Astrocyte of the spinal cord (primary cell): ENCODE data around the gene OLA1.

Experiments used
- DNase-seq: peaks from one replicate; pipeline ENCODE4 v3.0.0; 2011; ENCODE audit warnings: low read depth, low spot score
- H3K4me3 ChIP-seq: 2 replicates; pipeline ENCODE4 v1.5.1; 2011; ENCODE audit warnings: low read depth, mild to moderate bottlenecking, low read length, moderate library complexity
- CTCF ChIP-seq: IDR thresholded peaks from 2 replicates; pipeline ENCODE4 v1.5.1; 2012; ENCODE audit warnings: low read depth, mild to moderate bottlenecking, low read length, inconsistent platforms
- in situ Hi-C: cut with HindIII; loops from 2 replicates; pipeline ENCODE4 v1.10.0; 2017; ENCODE audit warnings: low sequenced_read_pairs

Gene OLA1

GRCh38 chr2:174076040-174076439 is 172.3 kb downstream of the OLA1 start:
- no peak overlapping the region for H3K4me3 ChIP-seq
- in situ Hi-C loops, result no loop called here
- TF ChIP-seq CTCF, result no peak
- no peak for DNase-seq

GRCh38 chr2:174074831-174075230 is 173.5 kb downstream of the OLA1 start:
- in situ Hi-C loops, result no loop called here
- no peak for TF ChIP-seq CTCF
- DNase-seq, result no peak
- H3K4me3 ChIP-seq, result no peak overlapping the region

GRCh38 chr2:174072857-174073256 is 175.5 kb downstream of the OLA1 start:
- in situ Hi-C loops, result no loop called here

GRCh38 chr2:174072069-174072468 is 176.3 kb downstream of the OLA1 start:
- no peak for DNase-seq

More at GRCh38 chr2:174072857-174073256, 175.5 kb downstream of the OLA1 start:
- no peak overlapping the region for H3K4me3 ChIP-seq
- no peak for TF ChIP-seq CTCF
- no peak for DNase-seq

GRCh38 chr2:174071321-174071720 is 177.0 kb downstream of the OLA1 start:
- DNase-seq, result no peak
- in situ Hi-C loops, result no loop called here
- TF ChIP-seq CTCF, result no peak
- no peak overlapping the region for H3K4me3 ChIP-seq

More at GRCh38 chr2:174072069-174072468, 176.3 kb downstream of the OLA1 start:
- TF ChIP-seq CTCF, result no peak
- in situ Hi-C loops, result no loop called here
- H3K4me3 ChIP-seq, result no peak overlapping the region

GRCh38 chr2:174070281-174070680 is 178.1 kb downstream of the OLA1 start:
- no peak overlapping the region for H3K4me3 ChIP-seq
- in situ Hi-C loops, result no loop called here
- TF ChIP-seq CTCF, result no peak
- no peak for DNase-seq

- in situ Hi-C loops, result no loop called here
- no peak for TF ChIP-seq CTCF
These were observed 180.5 kb downstream of the OLA1 start for GRCh38 chr2:174067815-174068214.

More at GRCh38 chr2:174067815-174068214, 180.5 kb downstream of the OLA1 start:
- no peak for DNase-seq
- H3K4me3 ChIP-seq, result no peak overlapping the region
